GM23338 (cell line): ENCODE results near the gene HACE1.

Experiments used
- CREB1 ChIP-seq: fragments of 250-450 bp; sonication (Bioruptor Pico); IDR thresholded peaks from 2 replicates; pipeline ENCODE4 v1.5.0; 2020; ENCODE audit warnings: low read depth, mild to moderate bottlenecking, moderate library complexity
- EZH2 ChIP-seq: fragments of 200-600 bp; sonication (generic); IDR thresholded peaks from one replicate; pipeline ENCODE4 v1.8.0; 2017; ENCODE audit warnings: antibody characterized with exemption, mild to moderate bottlenecking, low read depth; ENCODE audit not compliant: unreplicated experiment
- EZH2phosphoT487 ChIP-seq: fragments of 200-600 bp; sonication (generic); IDR thresholded peaks from one replicate; pipeline ENCODE4 v1.8.1; 2018; ENCODE audit warnings: antibody characterized with exemption; ENCODE audit not compliant: unreplicated experiment
- JUNB ChIP-seq: IDR thresholded peaks from one replicate; pipeline ENCODE4 v1.6.1; 2016; ENCODE audit warnings: antibody characterized with exemption; ENCODE audit not compliant: unreplicated experiment
- POLR2AphosphoS5 ChIP-seq: IDR thresholded peaks from 2 replicates; pipeline ENCODE4 v1.6.1; 2016; ENCODE audit warnings: antibody characterized with exemption, low read depth
- REST ChIP-seq: IDR thresholded peaks from one replicate; pipeline ENCODE4 v1.6.1; 2018; ENCODE audit warnings: antibody characterized with exemption; ENCODE audit not compliant: unreplicated experiment
- STAT1 ChIP-seq: IDR thresholded peaks from one replicate; pipeline ENCODE4 v1.6.1; 2016; ENCODE audit warnings: antibody characterized with exemption; ENCODE audit not compliant: unreplicated experiment
- ZNF331 ChIP-seq: fragments of 250-450 bp; sonication (Bioruptor Pico); IDR thresholded peaks from 2 replicates; pipeline ENCODE4 v1.5.0; 2020; ENCODE audit warnings: low read depth, mild to moderate bottlenecking, moderate library complexity
- TF ChIP-seq, protein P1 (sequence below), 2 experiments: fragments of 200-600 bp in 1 of 2; sonication (generic) in 1 of 2; conservative IDR thresholded peaks; 2 replicates each; pipeline versions ENCODE4 v1.5.1 to v1.6.1; 2016 to 2017; ENCODE audit warnings: antibody characterized with exemption in 2 of 2, low read depth in 2 of 2, mild to moderate bottlenecking in 2 of 2, moderate library complexity in 1 of 2
- TF ChIP-seq, protein P2 (sequence below): fragments of 250-450 bp; sonication (Bioruptor Pico); IDR thresholded peaks from 2 replicates; pipeline ENCODE4 v1.5.0; 2020; ENCODE audit warnings: mild to moderate bottlenecking, moderate library complexity
- TF ChIP-seq, protein P3 (sequence below): IDR thresholded peaks from 2 replicates; pipeline ENCODE4 v1.6.1; 2016; ENCODE audit warnings: antibody characterized with exemption

DNA sequence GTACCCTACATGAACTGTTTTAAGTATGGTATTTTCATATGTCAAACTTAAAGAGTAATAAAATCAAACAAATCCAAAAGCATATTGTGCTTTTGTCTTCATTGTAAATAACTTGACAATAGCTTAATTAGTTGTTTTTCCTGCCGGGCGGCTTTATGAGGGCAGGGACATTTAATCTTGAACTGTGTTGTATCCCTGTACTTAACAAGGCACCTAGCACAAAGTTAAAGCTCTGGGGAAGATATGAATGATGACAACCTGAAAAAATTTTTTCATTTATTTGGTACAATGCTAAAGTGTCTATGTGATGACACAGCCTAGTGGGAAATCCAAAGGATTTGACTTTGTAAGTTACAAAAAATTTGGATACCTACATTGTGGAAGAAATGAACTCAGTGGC is 502 bp upstream of the HACE1 start:
- TF ChIP-seq, protein P1, sequence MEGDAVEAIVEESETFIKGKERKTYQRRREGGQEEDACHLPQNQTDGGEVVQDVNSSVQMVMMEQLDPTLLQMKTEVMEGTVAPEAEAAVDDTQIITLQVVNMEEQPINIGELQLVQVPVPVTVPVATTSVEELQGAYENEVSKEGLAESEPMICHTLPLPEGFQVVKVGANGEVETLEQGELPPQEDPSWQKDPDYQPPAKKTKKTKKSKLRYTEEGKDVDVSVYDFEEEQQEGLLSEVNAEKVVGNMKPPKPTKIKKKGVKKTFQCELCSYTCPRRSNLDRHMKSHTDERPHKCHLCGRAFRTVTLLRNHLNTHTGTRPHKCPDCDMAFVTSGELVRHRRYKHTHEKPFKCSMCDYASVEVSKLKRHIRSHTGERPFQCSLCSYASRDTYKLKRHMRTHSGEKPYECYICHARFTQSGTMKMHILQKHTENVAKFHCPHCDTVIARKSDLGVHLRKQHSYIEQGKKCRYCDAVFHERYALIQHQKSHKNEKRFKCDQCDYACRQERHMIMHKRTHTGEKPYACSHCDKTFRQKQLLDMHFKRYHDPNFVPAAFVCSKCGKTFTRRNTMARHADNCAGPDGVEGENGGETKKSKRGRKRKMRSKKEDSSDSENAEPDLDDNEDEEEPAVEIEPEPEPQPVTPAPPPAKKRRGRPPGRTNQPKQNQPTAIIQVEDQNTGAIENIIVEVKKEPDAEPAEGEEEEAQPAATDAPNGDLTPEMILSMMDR (conservative IDR thresholded peaks at IDR 0.05; ENCODE audit: low read depth in 2 of 2): no peak
- TF ChIP-seq EZH2phosphoT487: no peak
- TF ChIP-seq, protein P2, sequence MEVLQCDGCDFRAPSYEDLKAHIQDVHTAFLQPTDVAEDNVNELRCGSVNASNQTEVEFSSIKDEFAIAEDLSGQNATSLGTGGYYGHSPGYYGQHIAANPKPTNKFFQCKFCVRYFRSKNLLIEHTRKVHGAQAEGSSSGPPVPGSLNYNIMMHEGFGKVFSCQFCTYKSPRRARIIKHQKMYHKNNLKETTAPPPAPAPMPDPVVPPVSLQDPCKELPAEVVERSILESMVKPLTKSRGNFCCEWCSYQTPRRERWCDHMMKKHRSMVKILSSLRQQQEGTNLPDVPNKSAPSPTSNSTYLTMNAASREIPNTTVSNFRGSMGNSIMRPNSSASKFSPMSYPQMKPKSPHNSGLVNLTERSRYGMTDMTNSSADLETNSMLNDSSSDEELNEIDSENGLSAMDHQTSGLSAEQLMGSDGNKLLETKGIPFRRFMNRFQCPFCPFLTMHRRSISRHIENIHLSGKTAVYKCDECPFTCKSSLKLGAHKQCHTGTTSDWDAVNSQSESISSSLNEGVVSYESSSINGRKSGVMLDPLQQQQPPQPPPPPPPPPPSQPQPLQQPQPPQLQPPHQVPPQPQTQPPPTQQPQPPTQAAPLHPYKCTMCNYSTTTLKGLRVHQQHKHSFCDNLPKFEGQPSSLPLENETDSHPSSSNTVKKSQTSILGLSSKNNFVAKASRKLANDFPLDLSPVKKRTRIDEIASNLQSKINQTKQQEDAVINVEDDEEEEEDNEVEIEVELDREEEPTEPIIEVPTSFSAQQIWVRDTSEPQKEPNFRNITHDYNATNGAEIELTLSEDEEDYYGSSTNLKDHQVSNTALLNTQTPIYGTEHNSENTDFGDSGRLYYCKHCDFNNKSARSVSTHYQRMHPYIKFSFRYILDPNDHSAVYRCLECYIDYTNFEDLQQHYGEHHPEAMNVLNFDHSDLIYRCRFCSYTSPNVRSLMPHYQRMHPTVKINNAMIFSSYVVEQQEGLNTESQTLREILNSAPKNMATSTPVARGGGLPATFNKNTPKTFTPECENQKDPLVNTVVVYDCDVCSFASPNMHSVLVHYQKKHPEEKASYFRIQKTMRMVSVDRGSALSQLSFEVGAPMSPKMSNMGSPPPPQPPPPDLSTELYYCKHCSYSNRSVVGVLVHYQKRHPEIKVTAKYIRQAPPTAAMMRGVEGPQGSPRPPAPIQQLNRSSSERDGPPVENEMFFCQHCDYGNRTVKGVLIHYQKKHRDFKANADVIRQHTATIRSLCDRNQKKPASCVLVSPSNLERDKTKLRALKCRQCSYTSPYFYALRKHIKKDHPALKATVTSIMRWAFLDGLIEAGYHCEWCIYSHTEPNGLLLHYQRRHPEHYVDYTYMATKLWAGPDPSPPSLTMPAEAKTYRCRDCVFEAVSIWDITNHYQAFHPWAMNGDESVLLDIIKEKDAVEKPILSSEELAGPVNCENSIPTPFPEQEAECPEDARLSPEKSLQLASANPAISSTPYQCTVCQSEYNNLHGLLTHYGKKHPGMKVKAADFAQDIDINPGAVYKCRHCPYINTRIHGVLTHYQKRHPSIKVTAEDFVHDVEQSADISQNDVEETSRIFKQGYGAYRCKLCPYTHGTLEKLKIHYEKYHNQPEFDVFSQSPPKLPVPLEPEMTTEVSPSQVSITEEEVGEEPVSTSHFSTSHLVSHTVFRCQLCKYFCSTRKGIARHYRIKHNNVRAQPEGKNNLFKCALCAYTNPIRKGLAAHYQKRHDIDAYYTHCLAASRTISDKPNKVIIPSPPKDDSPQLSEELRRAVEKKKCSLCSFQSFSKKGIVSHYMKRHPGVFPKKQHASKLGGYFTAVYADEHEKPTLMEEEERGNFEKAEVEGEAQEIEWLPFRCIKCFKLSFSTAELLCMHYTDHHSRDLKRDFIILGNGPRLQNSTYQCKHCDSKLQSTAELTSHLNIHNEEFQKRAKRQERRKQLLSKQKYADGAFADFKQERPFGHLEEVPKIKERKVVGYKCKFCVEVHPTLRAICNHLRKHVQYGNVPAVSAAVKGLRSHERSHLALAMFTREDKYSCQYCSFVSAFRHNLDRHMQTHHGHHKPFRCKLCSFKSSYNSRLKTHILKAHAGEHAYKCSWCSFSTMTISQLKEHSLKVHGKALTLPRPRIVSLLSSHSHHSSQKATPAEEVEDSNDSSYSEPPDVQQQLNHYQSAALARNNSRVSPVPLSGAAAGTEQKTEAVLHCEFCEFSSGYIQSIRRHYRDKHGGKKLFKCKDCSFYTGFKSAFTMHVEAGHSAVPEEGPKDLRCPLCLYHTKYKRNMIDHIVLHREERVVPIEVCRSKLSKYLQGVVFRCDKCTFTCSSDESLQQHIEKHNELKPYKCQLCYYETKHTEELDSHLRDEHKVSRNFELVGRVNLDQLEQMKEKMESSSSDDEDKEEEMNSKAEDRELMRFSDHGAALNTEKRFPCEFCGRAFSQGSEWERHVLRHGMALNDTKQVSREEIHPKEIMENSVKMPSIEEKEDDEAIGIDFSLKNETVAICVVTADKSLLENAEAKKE: no peak
- no peak for TF ChIP-seq EZH2
- no peak for TF ChIP-seq POLR2AphosphoS5
- TF ChIP-seq REST: no peak
- no peak for TF ChIP-seq CREB1 (CRISPR knock-in tag)
- no peak for TF ChIP-seq STAT1
- no peak for TF ChIP-seq ZNF331 (CRISPR knock-in tag)
- no peak for TF ChIP-seq JUNB
- TF ChIP-seq, protein P3, sequence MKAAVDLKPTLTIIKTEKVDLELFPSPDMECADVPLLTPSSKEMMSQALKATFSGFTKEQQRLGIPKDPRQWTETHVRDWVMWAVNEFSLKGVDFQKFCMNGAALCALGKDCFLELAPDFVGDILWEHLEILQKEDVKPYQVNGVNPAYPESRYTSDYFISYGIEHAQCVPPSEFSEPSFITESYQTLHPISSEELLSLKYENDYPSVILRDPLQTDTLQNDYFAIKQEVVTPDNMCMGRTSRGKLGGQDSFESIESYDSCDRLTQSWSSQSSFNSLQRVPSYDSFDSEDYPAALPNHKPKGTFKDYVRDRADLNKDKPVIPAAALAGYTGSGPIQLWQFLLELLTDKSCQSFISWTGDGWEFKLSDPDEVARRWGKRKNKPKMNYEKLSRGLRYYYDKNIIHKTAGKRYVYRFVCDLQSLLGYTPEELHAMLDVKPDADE: no peak
